Thoracic aorta (tissue), 2 donors: ENCODE data around the gene ENOX1. TPM values are rescaled to one million over a fixed set of nuclear protein-coding genes. Genes with fewer than 3 reads are reported as not detected.

Source experiments
- ATAC-seq: fragments of 150-250 bp; one replicate; pipeline ENCODE4 v1.8.0; 2017; ENCODE audit warnings: low read depth; ENCODE audit not compliant: insufficient number of reproducible peaks, low FRiP score
- DNase-seq: peaks from one replicate; pipeline ENCODE4 v3.0.0-alpha.2; 2020; ENCODE audit warnings: low spot score
- H3K27ac ChIP-seq, 2 donors: fragments of 200-600 bp; sonication (generic); 1 replicate in 1 of 2; 2 replicates in 1 of 2; pipeline ENCODE4 v1.5.1; 2016; ENCODE audit warnings: mild to moderate bottlenecking in 2 of 2, moderate library complexity in 2 of 2
- H3K27me3 ChIP-seq: fragments of 200-600 bp; sonication (generic); replicated peaks from 2 replicates; pipeline ENCODE4 v1.6.0; 2016; ENCODE audit warnings: mild to moderate bottlenecking; ENCODE audit not compliant: insufficient read depth
- H3K36me3 ChIP-seq: fragments of 200-600 bp; sonication (generic); one replicate; pipeline ENCODE4 v1.5.1; 2016
- H3K4me1 ChIP-seq, 2 donors: fragments of 200-600 bp; sonication (generic); 1 replicate in 1 of 2; 2 replicates in 1 of 2; pipeline versions ENCODE4 v1.5.1 to v1.6.0; 2016; ENCODE audit warnings: low read depth in 2 of 2, mild to moderate bottlenecking in 1 of 2; ENCODE audit not compliant: control insufficient read depth in 1 of 2
- H3K4me3 ChIP-seq: fragments of 200-600 bp; sonication (generic); 2 replicates; pipeline ENCODE4 v1.5.1; 2016; ENCODE audit warnings: mild to moderate bottlenecking
- H3K9me3 ChIP-seq: fragments of 200-600 bp; sonication (generic); 2 replicates; pipeline ENCODE4 v1.5.1; 2016
- total RNA-seq, 2 donors: library from RNA; depleted of rRNA; stranded (reverse); fragments of >200 nt; gene quantifications; one replicate each; pipeline versions ENCODE4 v1.1.0 to v1.2.3, GENCODE V29; 2016
- TF ChIP-seq, protein P1 (sequence below): fragments of 200-600 bp; sonication (generic); IDR thresholded peaks from one replicate; pipeline ENCODE4 v1.5.1; 2019; ENCODE audit warnings: antibody characterized with exemption

ENOX1 gene
- total RNA-seq, 2 donors from 2014 or later: 0.41 to 2.3 TPM

DNA sequence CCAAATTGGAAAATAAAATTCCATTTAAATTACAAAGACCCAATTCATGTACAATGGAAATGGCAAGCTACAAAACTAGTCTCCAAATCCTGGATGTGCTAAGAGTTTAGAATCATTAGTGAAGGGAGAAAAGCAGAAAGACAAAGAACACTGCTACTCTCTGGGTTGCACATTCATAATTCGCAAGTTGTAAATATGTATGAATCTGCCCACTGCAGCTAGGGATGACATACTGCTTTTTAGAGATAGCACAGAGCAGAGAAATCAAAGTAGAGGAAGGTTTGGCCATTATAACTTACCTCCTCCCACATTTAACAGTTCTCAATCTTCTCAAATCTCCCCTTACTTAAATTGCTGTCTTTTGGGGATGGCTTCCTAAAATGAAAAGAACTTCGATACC is 231.1 kb downstream of the ENOX1 start:
- Histone ChIP-seq H3K9me3 (no peaks in the 10 kb centered on the region), H3K27ac (no peak overlapping the region), H3K4me3 (no peak overlapping the region), H3K4me1 (peaks cover 0 to 14% of the 10 kb centered on the region in 2 donors), H3K36me3 (no peaks in the 10 kb centered on the region), H3K27me3 (no peaks in the 10 kb centered on the region)
- DNase-seq (no peak), ATAC-seq (no peak)
- TF ChIP-seq, protein P1, sequence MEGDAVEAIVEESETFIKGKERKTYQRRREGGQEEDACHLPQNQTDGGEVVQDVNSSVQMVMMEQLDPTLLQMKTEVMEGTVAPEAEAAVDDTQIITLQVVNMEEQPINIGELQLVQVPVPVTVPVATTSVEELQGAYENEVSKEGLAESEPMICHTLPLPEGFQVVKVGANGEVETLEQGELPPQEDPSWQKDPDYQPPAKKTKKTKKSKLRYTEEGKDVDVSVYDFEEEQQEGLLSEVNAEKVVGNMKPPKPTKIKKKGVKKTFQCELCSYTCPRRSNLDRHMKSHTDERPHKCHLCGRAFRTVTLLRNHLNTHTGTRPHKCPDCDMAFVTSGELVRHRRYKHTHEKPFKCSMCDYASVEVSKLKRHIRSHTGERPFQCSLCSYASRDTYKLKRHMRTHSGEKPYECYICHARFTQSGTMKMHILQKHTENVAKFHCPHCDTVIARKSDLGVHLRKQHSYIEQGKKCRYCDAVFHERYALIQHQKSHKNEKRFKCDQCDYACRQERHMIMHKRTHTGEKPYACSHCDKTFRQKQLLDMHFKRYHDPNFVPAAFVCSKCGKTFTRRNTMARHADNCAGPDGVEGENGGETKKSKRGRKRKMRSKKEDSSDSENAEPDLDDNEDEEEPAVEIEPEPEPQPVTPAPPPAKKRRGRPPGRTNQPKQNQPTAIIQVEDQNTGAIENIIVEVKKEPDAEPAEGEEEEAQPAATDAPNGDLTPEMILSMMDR: no peak

DNA sequence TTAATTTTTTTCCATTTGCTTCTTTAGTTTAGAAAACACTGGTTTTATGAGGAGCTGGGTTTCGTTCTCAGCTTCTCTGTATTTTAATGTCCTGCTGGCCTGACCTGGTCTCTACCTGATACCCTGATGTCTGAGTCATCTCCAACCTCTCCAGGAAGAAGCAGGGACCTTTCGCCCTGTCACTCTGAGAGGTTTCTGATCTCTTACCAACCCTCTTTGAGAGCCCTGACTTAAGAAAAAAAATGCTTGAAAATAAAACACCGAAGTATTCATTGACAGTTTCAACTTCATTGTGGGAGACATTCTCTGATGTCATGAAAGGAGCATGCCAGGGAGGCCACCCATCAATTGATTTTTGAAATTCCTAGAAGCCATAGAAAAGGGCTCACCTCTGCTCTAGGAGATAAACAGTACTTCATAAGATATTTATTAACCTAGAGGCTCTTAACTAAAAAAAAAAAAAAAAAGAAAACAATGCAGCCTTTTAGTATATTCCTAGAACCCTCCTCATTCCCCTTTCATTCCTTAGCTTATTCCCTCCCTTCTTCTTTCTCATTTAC is 234.8 kb downstream of the ENOX1 start:
- Histone ChIP-seq H3K9me3 (no peaks in the 10 kb centered on the region), H3K27ac (no peak overlapping the region), H3K27me3 (no peaks in the 10 kb centered on the region), H3K4me1 (peaks cover 0 to 6% of the 10 kb centered on the region in 2 donors), H3K36me3 (no peaks in the 10 kb centered on the region), H3K4me3 (no peak overlapping the region)
- TF ChIP-seq, protein P1: no peak
- ATAC-seq (no peak), DNase-seq (no peak)

DNA sequence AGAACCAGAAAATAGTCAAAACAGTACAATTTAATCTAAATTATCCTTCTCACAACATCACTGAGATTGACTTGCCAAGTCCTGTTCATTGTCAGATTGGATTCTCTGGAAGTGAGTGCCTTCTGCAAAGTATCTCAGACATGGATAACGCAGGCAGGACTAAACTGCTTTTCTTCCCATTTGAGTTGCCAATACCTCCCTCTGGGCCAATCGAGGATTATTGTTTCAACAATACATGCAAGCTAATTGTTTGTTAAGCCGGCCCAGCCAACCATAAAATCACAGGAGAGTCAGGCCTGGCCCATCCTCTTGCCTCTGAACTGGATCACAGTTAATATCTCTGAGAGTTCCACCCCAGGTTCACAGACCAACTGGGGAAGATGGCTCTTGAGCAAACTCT is 240.0 kb downstream of the ENOX1 start:
- Histone ChIP-seq H3K36me3 (no peaks in the 10 kb centered on the region), H3K4me3 (no peak overlapping the region), H3K9me3 (no peaks in the 10 kb centered on the region), H3K27ac (no peak overlapping the region), H3K4me1 (peaks cover 18 to 39% of the 10 kb centered on the region in 2 donors), H3K27me3 (no peaks in the 10 kb centered on the region)
- DNase-seq (no peak), ATAC-seq (no peak)
- TF ChIP-seq, protein P1: no peak

DNA sequence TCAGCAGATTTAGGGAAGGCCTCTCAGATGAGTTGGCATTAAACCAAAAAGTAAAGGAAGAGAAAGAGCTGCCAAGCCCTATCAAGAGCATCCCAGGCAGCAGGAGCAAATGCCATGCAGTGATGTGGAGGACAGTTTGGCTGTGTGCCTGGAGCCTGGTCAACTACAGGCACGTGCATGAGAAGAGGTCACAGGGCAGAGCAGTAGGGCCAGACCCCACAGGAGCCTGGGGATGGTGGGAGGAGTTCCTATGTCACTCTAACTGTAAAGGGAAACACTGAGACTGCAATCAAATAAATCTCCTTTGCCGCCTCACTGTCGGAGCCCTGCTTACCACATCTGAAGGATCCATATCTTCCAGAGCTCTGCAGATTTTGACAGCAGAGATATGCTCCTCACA is 240.5 kb downstream of the ENOX1 start:
- Histone ChIP-seq H3K27ac (no peak overlapping the region), H3K4me1 (peaks cover 18 to 39% of the 10 kb centered on the region in 2 donors), H3K36me3 (no peaks in the 10 kb centered on the region), H3K27me3 (no peaks in the 10 kb centered on the region), H3K9me3 (no peaks in the 10 kb centered on the region), H3K4me3 (no peak overlapping the region)
- DNase-seq: no peak
- no peak for ATAC-seq
- TF ChIP-seq, protein P1: no peak

DNA sequence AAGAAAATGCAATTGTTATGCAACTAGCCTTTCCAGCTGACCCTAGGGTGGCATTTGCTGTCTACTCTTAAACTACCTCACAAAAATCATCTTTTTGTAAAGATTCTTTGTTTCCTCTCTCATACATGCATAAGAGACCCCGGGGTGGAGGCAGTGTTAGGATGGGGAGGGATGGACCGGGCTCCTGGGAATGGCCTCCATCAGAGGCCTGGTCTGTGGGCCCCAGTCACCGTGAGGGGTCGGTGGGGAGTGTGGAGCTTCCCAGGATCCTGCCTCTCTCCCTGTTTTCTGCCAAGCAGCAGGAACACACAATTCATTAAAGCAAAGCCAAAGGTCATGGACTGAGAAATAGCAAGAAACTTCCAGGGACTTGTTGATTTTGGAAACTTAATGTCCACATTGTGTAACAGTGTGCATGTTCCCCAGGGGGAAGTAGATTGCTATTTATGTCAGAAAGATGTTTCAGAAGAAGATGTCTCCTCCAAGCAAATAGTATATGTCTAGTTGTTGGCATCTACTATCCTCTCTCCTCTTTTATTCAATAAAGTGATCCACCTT is 241.4 kb downstream of the ENOX1 start:
- no peak overlapping the region for H3K4me3 ChIP-seq
- no peak for DNase-seq
- no peaks in the 10 kb centered on the region for H3K9me3 ChIP-seq
- TF ChIP-seq, protein P1: no peak
- H3K36me3 ChIP-seq: no peaks in the 10 kb centered on the region
- no peak overlapping the region for H3K27ac ChIP-seq
- peaks cover 18 to 39% of the 10 kb centered on the region in 2 donors for H3K4me1 ChIP-seq
- no peaks in the 10 kb centered on the region for H3K27me3 ChIP-seq
- ATAC-seq: no peak
